NCI-H2196 (cell line): ENCODE results near the gene C1orf167.

Source experiments
- DNase-seq: peaks from one replicate; lab custom pipeline; 2025; ENCODE audit not compliant: unreplicated experiment; lab: John Stamatoyannopoulos, UW

Gene C1orf167

DNA sequence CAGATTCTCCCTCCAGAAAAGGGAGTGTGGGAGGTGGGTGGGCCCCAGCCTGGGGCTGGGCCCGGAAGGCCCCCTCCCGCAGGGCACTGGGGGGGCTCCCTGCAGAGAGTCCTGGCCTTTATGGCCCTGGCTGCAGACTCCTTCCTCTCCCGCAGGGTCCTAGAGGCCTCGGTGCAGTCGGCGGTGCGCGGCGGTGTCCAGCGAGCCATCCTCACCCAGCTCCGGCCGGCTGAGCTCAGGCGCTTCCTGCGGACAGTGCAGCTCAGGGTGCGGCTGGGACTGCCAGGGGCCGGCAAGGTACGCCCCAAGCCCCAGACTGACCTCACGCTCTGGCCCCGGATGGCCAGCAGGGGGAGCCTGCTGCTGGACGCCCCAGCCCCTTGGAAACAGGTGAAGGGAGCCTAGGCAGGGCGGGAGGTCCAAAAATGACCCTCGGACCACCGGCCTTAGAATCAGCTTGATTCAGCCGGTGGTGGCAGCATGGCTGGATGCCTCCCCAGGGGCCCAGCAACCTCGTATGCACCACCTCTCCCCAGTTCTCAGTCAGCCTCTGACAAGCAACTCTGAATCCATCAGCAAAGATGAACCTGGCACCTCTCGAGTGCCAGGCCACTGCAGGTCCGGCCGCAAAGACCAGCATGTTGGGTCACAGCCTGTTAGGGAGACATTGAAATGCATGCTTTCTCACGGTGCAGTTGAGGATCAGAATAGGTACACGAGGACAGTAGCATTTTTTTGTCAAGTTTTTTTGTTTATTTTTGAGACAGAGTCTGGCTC lies 23.2 kb downstream of the C1orf167 start:
- peak; percentile 33 for DNase-seq

DNA sequence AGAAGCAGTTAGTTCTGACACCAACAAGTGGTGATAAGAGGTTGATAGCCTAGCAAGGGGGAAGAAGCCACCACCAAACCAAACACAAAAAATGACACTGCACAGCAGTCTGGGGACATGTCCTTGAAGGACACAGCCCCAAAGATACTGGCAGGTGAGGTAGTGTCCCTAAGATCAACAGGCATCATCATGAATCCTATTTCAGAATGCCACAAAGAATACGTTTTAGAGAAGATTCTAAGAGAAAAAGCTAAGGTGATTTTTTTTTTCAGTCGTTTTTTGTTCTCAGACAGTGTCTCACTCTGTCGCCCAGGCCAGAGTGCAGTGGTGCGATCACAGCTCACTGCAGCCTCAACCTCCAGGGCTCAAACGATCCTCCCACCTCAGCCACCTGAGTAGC lies 24.2 kb downstream of the C1orf167 start:
- DNase-seq, result no peak

DNA sequence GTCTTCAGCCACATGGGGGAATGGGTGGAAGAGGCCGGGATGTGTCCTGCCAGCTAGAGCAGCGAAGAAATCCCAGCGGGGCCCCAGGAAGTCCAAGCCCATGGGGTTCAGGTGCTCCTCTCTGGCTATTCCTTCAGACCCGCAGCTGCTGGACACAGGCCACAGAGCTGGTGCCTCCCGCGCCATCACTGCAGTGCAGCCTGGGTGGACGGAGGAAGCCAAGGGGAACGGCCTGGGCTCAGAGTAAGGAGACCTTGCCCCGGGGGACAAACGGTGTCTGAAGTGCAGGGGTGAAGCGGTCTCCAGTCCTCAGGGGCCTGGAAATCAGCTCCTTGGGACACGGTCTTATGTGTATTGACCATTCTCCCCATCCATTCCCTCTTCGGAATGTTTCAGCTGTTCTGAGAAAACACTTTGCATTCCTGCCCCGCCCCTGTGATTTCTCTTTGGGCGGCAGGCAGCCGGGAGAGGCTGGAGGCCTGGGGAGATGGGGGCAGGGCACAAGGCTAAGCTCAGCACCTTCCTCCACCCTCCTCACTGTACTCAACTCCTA lies 25.3 kb downstream of the C1orf167 start:
- no peak for DNase-seq

DNA sequence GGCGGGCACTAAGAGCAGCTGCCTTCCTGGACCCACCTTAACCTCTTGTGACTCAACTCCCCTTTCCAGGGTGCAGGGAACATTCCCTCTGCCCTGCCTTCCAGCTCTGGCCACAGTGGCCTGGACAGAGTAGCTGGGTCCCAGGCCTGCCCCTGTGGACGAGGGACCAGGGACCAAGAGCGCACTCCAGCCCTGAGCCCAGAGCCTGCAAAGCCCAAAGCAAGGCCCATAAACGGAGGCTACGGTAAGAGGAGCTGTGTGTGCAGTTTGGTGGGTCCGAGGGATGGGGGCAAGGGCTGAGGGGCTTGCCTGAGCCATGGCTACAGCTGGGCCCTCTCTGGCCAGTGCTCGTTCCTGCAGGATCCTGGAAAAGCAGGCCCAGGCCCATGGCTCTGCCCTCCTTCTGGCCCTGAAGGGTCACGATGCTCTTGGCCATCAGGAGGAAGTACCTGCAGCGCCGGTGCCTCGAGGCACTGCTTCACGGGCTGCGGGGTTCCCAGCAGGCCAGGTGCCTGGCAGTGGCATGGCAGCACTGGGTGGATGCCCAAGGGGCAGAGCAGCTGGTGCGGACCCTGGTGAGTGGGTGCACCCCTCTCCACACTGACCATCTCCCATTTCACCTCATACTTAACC lies 25.9 kb downstream of the C1orf167 start:
- DNase-seq, result no peak

DNA sequence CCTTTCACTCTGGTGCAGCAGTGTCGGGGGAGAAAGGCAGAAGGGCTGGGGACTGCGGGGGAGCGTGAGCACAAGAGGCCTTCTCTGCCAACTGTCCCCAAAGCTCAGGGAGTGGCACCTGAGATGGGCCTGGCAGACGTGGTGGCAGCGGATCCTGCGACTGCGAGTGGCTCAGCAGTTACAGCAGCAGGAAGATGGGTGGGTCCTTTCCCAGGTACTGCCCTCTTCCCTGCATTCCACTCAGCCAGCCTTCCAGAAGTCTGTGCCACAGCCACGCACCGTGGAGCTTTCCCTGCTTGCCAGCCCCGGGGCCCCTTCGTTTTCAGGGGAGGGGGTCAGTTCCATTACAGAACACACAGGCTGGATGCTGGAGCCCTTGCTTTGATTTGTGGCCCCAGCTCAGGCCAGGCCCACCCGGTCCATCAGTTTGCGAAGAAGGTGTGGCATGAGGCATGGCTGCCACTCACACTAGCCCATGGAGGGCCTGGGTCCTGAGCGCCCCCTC lies 26.6 kb downstream of the C1orf167 start:
- DNase-seq, result no peak

DNA sequence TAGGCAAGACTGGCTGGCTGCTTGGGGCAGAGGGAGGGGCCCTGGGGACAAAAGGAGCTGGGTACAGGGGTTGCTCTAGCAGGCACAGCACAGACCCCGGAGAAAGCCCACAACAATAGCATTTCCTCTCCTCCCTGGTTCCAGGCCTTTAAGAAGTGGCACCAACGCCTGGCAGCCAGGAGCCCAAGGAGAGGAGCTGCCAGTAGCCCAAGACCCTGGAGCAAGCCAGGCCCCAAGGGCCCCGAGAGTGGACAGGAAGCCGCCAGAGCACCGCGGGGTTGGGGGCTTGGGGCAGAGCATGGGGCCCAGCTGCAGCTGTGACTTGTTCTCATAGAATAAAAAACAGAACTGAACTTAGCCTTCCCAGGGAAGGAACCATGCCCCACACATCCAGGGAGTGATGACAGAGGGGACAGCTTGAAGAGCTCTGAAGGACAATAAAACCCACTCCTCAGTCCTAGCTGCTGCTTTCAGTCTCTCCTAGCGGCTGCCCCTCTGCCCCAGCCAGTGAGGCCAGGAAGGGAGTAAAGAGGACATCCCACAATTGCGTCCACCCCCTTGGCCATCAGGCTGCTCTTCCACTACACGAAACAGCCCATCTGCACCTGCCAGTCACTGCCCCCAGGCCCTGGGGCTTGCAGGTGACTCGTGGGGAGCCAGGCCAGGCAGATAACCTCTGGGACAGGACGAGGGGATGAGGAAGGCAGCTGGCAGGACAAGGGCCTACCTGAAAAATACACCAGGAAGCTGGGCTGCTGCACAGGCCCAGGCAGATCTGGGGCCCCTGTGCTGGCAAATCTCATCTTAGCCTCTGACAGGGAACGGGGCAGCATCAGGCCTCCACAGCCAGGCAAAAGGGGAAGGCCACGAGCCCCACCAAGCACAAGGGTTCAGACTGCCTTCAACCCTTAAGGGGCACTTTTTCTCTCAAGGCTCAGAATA lies 27.4 kb downstream of the C1orf167 start:
- DNase-seq, result no peak

DNA sequence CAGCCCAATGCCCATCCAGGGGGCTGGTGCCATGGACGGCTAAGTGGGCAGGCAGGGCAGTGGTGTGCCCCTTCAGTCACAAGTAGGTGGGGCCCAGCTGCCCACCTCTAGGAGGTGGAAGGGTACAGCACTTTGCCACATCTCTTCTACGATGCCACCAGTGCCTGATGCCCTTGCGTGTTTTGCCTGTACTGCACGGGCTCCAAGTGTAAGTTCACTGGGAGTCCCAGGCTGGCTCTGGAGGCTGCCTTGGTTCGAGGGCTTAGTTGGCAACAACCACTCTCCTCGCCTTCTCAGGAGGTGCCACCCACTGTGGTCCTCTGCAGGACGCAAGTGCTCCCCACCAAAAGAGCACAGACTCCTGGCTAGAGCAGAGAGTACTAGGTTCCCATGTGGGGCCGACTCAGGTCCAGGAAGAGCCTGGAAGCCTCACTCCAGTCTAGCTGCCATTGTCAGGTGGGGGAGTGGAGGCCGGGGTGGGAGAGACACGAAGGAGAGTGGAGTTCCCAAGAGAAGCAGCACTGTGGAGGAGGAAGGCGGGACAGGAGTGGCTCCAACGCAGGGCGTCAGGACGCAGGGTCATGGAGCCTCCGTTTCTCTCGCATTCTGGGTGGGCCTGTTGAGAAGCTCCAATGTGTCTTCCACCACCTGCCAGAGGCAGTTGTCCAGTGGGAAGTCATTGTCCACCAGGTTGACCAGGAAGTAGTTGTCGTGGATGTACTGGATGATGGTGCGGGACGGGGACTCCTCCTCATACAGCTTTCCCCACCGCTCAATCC lies 28.3 kb downstream of the C1orf167 start:
- DNase-seq, result no peak

DNA sequence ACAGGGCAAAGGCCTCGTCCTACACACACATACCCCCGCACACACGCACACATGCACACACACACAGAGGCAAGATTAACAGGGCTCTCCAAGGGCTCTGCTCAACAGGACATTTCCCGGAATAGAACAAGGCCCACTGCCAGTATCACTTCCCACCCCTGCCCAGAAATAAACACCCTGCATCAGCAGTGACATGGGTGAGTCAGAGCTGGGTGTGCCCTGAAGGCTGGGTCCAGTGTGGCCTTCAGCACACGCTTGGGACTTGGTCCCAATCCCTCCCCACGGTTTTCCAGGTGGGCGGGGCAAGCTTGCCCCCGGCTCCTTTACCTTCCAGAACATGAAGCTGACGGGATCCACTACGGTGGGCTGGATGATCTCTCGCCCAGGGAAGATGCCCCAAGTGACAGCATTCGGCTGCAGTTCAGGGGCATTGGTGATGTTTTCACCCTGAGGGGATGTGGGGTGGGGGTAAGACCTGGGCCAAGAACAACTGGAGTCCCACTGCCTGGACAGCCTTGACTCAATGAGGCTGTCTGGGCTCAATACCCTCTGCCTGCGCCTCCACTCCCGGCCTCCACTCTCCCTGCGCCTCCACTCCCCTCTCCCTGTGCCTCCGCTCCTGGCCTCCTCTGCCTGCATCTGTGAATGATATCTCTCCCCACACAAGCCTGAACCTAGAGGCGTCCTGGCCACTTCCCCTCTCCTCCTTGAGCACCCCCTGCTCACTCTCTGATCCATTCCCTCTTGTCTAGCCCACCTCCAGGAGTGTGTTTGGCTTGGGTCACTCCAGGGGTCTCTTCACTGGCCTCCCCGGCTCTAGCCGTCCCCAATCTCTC lies 29.1 kb downstream of the C1orf167 start:
- DNase-seq, result no peak

DNA sequence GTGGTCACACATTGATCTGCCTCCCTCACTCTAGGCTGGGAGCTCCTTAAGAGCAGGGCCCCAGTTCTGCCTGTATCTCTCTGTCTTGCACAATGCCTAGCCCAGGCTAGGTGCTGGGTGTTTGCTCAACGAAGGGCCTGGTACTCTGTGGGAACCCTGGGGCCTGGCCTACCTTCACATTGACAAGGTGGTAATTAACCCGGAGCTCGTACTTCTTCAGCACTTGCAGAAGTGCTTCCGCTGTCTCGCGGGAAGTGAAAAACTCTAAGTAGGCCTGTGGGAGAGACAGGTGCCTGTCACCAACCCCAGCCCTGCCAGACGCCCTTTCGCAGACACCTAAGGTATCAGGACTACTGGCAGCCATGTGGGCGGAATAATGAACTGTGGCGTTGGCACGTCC lies 30.1 kb downstream of the C1orf167 start:
- no peak for DNase-seq

DNA sequence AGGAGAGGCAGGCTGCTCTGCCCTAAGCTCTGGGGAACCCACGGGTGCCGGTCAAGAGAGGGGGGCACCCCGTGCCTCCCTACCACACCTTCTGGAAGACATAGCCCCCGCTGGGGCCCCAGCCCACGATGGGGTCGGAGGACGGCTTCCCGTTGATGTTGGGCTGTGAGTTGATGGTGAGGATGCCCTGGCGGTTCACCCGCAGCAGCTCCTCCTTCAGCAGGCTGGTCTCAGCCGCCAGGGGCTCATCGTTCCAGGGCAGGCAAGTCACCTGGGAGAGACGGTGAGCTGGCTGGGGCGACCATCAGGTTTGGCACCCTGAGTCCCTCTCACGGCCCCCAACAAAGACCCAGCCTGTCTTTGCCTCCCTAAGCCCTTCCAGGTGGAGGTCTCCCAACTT lies 31.8 kb downstream of the C1orf167 start:
- DNase-seq, result no peak

DNA sequence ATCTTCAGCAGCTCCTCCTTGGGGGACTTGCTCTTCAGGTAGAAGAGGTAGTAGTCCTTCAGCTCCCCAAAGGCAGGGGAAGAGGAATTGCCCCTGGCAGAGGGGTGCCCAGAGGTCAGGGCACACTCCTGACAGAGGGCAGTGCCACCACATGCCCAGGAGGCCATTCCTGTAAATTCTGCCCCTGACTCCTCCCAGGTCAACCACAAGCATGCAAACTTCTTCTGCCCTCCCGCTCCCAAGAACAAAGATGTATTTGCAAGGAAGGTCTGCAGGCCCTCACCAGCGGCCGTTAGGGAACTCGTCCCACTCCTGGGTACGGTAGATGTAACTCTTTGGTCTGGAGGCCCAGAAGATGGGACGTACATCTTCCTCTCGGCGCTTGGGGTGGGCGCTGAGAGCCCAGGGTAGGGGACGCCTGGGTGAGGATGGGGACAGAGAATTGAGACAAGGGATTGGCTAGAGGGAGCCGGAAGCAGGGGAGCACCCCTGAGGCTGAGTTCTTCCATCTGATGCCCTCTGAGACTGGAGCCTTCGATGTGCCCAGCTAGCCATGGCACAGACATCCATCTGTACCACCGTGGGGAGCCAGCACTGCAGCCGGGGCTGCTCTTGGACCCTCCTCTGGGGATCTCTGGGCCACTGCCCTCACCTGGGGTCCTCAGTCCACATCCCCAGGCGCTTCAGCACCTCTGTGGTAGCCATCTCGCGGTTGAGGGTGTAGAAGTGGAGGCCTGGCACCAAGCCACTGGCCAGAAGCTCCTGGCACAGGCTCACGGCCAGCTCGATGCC lies 32.6 kb downstream of the C1orf167 start:
- DNase-seq, result no peak

DNA sequence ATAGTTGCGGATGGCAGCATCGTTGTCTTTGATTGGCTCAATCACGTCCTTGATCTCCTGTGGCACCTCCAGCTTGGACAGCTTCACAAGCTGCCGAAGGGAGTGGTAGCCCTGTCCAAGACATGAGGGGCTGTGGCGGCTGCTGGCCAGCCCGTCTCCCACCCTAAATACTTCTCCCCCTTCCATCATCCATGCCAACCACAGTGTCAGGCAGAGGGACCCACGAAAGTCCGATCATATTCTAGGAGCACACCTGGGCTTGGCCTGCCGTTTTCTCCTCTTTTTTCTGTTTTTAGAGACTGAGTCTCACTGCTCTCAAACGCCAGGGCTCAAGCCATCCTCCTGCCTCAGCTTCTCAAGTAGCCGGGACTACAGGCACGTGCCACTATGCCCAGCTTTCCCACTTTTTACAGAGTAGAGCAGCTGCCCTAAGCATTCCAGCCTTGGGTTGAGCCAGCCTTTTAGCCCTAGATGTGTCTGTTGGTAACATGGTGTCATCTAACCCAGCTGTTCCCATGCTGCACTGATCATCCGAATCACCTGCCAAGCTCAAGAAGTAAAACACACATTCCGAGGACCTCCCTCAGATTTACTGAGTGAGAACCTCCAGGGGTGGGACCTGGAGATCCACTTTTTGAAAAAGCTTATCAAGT lies 33.4 kb downstream of the C1orf167 start:
- peak; percentile 7 for DNase-seq

DNA sequence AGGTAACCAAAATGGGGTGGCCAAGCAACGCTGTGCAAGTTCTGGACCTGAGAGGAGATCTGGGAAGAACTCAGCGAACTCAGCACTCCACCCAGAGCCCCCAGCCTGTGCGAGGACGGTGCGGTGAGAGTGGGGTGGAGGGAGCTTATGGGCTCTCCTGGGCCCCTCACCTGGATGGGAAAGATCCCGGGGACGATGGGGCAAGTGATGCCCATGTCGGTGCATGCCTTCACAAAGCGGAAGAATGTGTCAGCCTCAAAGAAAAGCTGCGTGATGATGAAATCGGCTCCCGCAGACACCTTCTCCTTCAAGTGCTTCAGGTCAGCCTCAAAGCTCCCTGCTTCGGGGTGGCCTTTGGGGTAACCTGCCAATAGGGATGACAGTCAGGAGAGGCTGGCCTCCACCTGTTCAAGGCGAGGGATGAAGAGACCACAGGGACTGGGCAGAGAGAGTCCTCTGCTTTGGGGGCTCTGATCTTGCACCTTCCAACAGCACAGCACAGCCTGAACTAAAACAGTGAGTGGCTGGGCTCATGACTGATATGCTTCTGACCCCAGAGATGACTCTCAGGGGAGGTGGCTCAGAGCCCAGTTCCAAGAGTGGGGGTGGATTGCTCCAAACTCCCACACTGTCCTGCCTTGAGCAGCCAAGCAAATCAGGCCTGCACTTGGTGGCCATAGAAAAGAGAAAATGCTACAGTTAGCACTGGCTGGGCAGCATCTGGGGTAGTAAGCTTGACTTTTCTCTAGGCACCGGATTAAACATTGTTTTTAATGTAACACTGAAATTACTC lies 34.2 kb downstream of the C1orf167 start:
- no peak for DNase-seq

DNA sequence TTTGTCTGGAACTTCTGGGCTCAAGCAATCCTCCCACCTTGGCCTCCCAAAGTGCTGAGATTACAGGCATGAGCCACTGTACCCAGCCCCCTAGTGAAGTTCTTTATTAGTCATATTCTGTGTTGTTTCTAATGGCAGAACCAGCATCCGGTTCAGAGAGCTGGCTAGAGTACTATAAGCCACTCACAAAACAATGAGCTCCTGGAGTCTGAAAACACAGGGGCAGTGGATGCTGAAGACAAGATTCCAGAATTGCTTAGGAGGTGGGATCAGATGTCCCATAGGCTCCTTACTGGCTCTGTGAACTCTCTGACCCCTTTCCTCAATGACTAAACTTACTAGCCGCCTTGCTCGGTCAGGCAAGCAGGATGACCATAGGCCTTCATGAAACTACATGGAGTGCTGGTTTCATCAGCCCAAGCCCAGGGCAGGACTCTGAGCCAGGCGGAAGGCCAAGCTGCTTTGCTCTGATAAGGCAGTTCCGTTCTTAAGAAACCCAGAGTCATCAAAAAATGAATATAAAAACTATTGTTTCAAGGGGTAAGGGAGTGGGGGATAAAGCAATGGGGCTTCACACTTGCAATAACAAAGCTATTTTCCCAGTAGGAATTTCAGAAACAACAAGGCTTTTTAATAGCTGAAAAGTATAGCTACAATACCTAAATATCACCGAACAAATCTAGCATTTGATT lies 35.7 kb downstream of the C1orf167 start:
- no peak for DNase-seq

DNA sequence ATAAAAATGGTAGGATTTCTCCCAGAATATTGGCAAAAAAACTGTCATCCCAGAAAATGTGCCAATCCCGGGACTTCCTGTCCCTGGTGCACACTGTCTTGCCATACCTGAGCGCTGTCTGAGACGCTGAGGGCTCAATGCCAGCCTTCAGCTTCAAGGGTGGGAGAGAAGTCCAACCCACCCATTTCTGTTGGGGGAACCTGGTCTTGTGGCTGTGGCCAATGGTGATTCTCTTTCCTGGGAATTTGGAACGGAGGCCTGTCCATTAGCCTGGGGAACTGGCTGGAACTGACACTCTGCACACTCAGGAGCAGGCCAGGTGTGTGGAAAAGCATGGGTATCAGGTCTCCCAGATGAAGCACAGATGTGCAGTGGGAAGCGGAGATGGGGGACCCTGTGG lies 37.1 kb downstream of the C1orf167 start:
- DNase-seq, result no peak

DNA sequence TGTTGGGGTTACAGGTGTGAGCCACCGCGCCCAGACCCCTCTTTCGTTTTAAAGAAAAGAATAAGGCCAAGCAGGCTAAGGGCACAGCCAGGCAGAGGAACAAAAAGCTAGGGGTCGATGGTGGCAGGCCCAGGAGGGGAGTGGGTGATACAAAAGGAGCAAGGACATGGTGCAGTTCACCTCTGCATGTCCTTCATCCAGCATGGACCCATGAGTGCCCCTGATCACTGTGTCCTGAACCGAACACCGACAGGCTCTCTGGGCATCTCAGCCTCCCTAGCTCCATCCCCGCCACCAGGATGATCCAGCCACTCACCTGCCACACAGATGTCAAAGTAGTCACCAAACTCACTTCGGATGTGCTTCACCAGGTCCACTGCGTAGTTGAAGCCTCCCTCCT lies 37.9 kb downstream of the C1orf167 start:
- no peak for DNase-seq

DNA sequence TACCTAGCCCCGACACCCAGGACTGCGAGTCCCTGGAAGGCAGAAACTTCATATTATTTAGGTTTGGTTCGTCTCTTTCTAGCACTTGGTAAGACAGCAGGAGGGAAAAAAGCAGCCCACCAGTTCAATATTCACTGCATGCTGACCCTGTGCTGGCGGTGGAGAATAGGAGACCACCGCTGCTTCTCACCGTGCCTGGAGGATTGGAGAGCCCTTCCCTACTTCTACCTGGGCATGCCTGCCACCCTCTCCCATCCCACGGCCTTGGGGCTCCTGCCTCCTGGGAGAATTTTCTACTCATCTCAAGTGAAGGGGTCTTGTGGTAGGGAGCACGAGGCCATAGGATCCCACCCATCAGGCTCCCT lies 38.4 kb downstream of the C1orf167 start:
- DNase-seq, result no peak
